CD4-positive, alpha-beta T cell (primary cell): ENCODE measurements around the gene HIPK2. TPM values are rescaled to one million over a fixed set of nuclear protein-coding genes. Genes with fewer than 3 reads are reported as not detected.

Experiments
- ATAC-seq: fragments of 200-7000 bp; cut with Tn5 transposase; one replicate; pipeline ENCODE4 v1.10.0; 2022; ENCODE audit warnings: mild to moderate bottlenecking; ENCODE audit not compliant: poor library complexity
- CTCF ChIA-PET: fragments of 350-600 bp; sonication (Branson Sonifier 250); formaldehyde crosslinking; loops from one replicate; lab custom pipeline; 2021; ENCODE audit warnings: antibody characterized with exemption, inconsistent platforms; lab: Charles Lee
- POLR2A ChIA-PET: fragments of 350-600 bp; sonication (Branson Sonifier 250); formaldehyde crosslinking; loops from one replicate; lab custom pipeline; 2021; ENCODE audit warnings: antibody characterized with exemption, inconsistent platforms; lab: Charles Lee
- DNase-seq, 14 experiments: peaks; one replicate each; pipeline ENCODE4 v3.0.0-alpha.2; 2013 to 2020; ENCODE audit warnings: mixed read lengths in 2 of 14
- H3K27ac ChIP-seq, 2 donors: one replicate each; pipeline versions ENCODE4 v1.5.1 to v1.7.0; 2013; ENCODE audit warnings: low read length in 2 of 2, low read depth in 1 of 2, mild to moderate bottlenecking in 1 of 2
- H3K27me3 ChIP-seq, 2 experiments: 1 replicate in 1 of 2; 2 replicates in 1 of 2; pipeline versions ENCODE4 v1.6.1 to v1.7.0; 2013; ENCODE audit warnings: low read length in 2 of 2, control low read depth in 1 of 2, mild to moderate bottlenecking in 1 of 2, moderate library complexity in 1 of 2; ENCODE audit not compliant: insufficient read depth in 2 of 2, control insufficient read depth in 1 of 2
- H3K36me3 ChIP-seq: one replicate; pipeline ENCODE4 v1.6.1; 2013; ENCODE audit warnings: low read length, control low read depth; ENCODE audit not compliant: insufficient read depth
- H3K4me1 ChIP-seq: one replicate; pipeline ENCODE4 v1.6.1; 2013; ENCODE audit warnings: low read length, control low read depth; ENCODE audit not compliant: insufficient read depth
- H3K4me3 ChIP-seq: one replicate; pipeline ENCODE4 v1.5.1; 2013; ENCODE audit warnings: mild to moderate bottlenecking, low read length, moderate library complexity
- H3K9me3 ChIP-seq, 2 experiments: 1 replicate in 1 of 2; 2 replicates in 1 of 2; pipeline versions ENCODE4 v1.6.1 to v1.7.0; 2013; ENCODE audit warnings: low read length in 2 of 2, mild to moderate bottlenecking in 2 of 2, control low read depth in 1 of 2, moderate library complexity in 1 of 2; ENCODE audit not compliant: control insufficient read depth in 1 of 2, insufficient read depth in 1 of 2
- H3K27ac Mint-ChIP-seq: one replicate; pipeline ENCODE4 v1.8.0; 2020; ENCODE audit warnings: mixed read lengths
- H3K27me3 Mint-ChIP-seq: one replicate; pipeline ENCODE4 v1.8.0; 2021; ENCODE audit warnings: mixed read lengths
- H3K36me3 Mint-ChIP-seq: one replicate; pipeline ENCODE4 v1.8.0; 2021; ENCODE audit warnings: low read depth, mixed read lengths
- H3K4me1 Mint-ChIP-seq: one replicate; pipeline ENCODE4 v1.8.0; 2021; ENCODE audit warnings: low read depth, mixed read lengths
- H3K4me3 Mint-ChIP-seq: one replicate; pipeline ENCODE4 v1.8.0; 2020; ENCODE audit warnings: mild to moderate bottlenecking, mixed read lengths
- H3K9me3 Mint-ChIP-seq: one replicate; pipeline ENCODE4 v1.8.0; 2020; ENCODE audit warnings: mixed read lengths
- intact Hi-C, 2 experiments: fragments of 100-400 bp; cut with DNase I in 1 of 2; cut with micrococcal nuclease in 1 of 2; formaldehyde crosslinking; loops; one replicate each; pipeline versions ENCODE4 v1.15.1 to v1.9.0; 2023 to 2025; cut with DNase I, micrococcal nuclease
- total RNA-seq, 174 experiments: library from RNA in 2 of 174; stranded (reverse) in 2 of 174; gene quantifications; one replicate each; pipeline ENCODE4 v1.2.3 and lab custom pipeline; 2021 to 2026
- TF ChIP-seq, protein P1 (sequence below): fragments of 200-600 bp; IDR thresholded peaks from one replicate; pipeline ENCODE4 v1.8.0; 2022; ENCODE audit warnings: antibody characterized with exemption, mild to moderate bottlenecking

HIPK2 gene
- total RNA-seq, 2 experiments from 2014 or later = 36.5 to 37.0 TPM

DNA sequence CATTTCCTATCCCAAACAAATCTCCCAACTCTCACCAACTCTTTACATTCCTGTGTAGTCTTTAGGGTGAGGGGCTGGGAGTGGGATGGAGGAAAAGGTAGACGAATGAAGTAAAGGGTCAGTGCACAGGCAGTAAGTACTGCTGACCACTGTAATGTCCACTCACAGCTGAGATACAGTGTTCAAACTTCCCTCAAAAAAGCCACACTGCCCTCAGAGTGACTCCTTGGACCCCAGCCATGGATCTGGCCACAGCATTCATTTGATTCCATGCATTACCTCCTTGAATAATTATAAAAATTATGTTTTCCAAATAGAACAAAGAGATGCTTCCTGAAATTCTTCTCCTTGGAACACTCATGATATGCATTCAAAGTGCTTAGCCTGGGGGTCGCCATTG is 19.8 kb upstream of the HIPK2 start:
- no peak for DNase-seq
- no peaks in the 10 kb centered on the region for H3K9me3 ChIP-seq
- H3K4me3 ChIP-seq = no peak overlapping the region
- CTCF ChIA-PET = interaction anchor here (1.1 kb wide), 1 partner anchor 47 kb away, joined by 3 read pairs; no protein-coding TSS in a partner anchor
- H3K27ac ChIP-seq = no peak overlapping the region
- intact Hi-C loops = no loop called here
- no peaks in the 10 kb centered on the region for H3K36me3 Mint-ChIP-seq
- H3K9me3 Mint-ChIP-seq = no peaks in the 10 kb centered on the region
- no peak overlapping the region for H3K4me3 Mint-ChIP-seq
- peaks cover 11% of the 10 kb centered on the region for H3K4me1 Mint-ChIP-seq
- H3K27me3 Mint-ChIP-seq = no peaks in the 10 kb centered on the region
- no peak for ATAC-seq
- no peaks in the 10 kb centered on the region for H3K27me3 ChIP-seq
- no peaks in the 10 kb centered on the region for H3K36me3 ChIP-seq
- no peaks in the 10 kb centered on the region for H3K4me1 ChIP-seq
- H3K27ac Mint-ChIP-seq = no peak overlapping the region
- TF ChIP-seq, protein P1, sequence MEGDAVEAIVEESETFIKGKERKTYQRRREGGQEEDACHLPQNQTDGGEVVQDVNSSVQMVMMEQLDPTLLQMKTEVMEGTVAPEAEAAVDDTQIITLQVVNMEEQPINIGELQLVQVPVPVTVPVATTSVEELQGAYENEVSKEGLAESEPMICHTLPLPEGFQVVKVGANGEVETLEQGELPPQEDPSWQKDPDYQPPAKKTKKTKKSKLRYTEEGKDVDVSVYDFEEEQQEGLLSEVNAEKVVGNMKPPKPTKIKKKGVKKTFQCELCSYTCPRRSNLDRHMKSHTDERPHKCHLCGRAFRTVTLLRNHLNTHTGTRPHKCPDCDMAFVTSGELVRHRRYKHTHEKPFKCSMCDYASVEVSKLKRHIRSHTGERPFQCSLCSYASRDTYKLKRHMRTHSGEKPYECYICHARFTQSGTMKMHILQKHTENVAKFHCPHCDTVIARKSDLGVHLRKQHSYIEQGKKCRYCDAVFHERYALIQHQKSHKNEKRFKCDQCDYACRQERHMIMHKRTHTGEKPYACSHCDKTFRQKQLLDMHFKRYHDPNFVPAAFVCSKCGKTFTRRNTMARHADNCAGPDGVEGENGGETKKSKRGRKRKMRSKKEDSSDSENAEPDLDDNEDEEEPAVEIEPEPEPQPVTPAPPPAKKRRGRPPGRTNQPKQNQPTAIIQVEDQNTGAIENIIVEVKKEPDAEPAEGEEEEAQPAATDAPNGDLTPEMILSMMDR = no peak
- POLR2A ChIA-PET = no interaction called here

- ChIA-PET POLR2A (no interaction called here), CTCF (no interaction called here)
- Mint-ChIP-seq H3K4me1 (no peaks in the 10 kb centered on the region), H3K4me3 (no peak overlapping the region), H3K9me3 (no peaks in the 10 kb centered on the region), H3K27me3 (no peaks in the 10 kb centered on the region), H3K27ac (no peak overlapping the region), H3K36me3 (no peaks in the 10 kb centered on the region)
- Histone ChIP-seq H3K36me3 (no peaks in the 10 kb centered on the region), H3K4me1 (no peaks in the 10 kb centered on the region), H3K27me3 (no peaks in the 10 kb centered on the region), H3K9me3 (no peaks in the 10 kb centered on the region), H3K27ac (no peak overlapping the region), H3K4me3 (no peak overlapping the region)
- DNase-seq = no peak
- TF ChIP-seq, protein P1 = no peak
- intact Hi-C loops = no loop called here
- no peak for ATAC-seq
Measured at GRCh38 chr7:139791316-139791715, 13.5 kb upstream of the HIPK2 start.

DNA sequence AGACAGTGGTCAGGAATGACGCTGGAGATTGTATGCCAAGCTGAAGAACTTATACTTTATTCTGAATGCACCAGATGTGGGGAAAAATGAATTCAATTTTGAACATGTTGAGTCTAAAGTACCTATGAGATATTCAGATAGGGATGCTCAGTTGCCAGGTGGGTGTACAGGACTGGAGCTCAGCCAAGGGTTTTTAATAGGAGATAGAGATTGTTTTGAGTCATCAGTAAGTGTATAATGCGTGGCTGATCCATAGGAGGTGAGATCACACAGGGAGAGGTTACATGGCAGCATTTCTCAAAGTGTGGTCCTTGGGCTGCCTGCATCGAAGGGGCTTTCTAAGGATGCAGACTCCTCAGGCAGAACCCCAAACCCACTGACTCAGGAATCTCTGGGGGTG is 6.8 kb upstream of the HIPK2 start:
- intact Hi-C loops = no loop called here
- CTCF ChIA-PET = no interaction called here
- no peaks in the 10 kb centered on the region for H3K27me3 Mint-ChIP-seq

More for the DNA sequence above, 6.8 kb upstream of the HIPK2 start:
- H3K27ac ChIP-seq = no peak overlapping the region
- no peaks in the 10 kb centered on the region for H3K36me3 ChIP-seq
- H3K9me3 ChIP-seq = no peaks in the 10 kb centered on the region
- H3K4me3 ChIP-seq = no peak overlapping the region
- H3K4me3 Mint-ChIP-seq = no peak overlapping the region
- peaks cover 4 to 7% of the 10 kb centered on the region in 2 experiments for H3K27me3 ChIP-seq
- TF ChIP-seq, protein P1 = no peak
- H3K4me1 ChIP-seq = no peaks in the 10 kb centered on the region
- H3K27ac Mint-ChIP-seq = no peak overlapping the region
- ATAC-seq (no peak), DNase-seq (no peak)
- H3K4me1 Mint-ChIP-seq = no peaks in the 10 kb centered on the region
- H3K9me3 Mint-ChIP-seq = no peaks in the 10 kb centered on the region
- no peaks in the 10 kb centered on the region for H3K36me3 Mint-ChIP-seq
- POLR2A ChIA-PET = no interaction called here
